GM19467 (cell line): ENCODE data around the gene AGBL1.

Source experiments
- ATAC-seq: cut with Tn5 transposase; IDR thresholded peaks from one replicate; pipeline ENCODE4 v1.9.1; 2021; ENCODE audit warnings: mild to moderate bottlenecking, moderate library complexity; ENCODE audit not compliant: unreplicated experiment

The AGBL1 gene

GRCh38 chr15:86162641-86163040 is 83.0 kb downstream of the AGBL1 start:
- no peak for ATAC-seq

- ATAC-seq, result no peak
Observed at GRCh38 chr15:86163816-86164215, 84.1 kb downstream of the AGBL1 start.

DNA sequence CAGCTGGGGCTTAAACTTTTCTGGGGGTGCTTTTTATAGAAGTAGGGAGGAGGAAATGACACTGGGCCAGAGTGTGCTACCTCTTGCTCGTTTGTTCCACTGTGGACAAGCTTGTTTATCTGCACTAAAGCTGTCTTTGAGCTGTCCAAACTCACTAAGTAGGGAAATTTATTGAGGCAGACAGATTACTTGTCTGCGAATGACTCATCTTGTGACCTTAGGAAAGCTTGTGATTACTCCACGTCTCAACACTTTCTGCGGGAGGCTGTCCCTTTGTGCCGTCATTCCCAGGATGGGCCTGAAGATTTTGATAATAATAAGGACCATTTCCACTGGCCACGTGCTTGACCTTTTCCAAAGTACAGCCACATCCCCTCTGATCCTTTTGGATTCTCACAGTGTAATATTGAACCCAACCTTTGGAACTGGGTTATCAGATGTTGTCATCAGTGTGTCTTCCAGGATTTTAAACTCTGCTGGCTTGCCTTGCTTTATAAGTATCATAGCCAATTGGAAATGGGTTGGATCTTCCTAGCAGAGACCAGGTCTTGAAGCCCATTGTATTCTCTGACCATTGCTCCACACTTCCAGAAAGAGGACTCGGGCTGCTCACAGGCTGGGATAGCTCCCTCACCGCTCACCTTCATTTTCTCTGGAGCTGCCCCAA is 84.7 kb downstream of the AGBL1 start:
- ATAC-seq, result no peak

DNA sequence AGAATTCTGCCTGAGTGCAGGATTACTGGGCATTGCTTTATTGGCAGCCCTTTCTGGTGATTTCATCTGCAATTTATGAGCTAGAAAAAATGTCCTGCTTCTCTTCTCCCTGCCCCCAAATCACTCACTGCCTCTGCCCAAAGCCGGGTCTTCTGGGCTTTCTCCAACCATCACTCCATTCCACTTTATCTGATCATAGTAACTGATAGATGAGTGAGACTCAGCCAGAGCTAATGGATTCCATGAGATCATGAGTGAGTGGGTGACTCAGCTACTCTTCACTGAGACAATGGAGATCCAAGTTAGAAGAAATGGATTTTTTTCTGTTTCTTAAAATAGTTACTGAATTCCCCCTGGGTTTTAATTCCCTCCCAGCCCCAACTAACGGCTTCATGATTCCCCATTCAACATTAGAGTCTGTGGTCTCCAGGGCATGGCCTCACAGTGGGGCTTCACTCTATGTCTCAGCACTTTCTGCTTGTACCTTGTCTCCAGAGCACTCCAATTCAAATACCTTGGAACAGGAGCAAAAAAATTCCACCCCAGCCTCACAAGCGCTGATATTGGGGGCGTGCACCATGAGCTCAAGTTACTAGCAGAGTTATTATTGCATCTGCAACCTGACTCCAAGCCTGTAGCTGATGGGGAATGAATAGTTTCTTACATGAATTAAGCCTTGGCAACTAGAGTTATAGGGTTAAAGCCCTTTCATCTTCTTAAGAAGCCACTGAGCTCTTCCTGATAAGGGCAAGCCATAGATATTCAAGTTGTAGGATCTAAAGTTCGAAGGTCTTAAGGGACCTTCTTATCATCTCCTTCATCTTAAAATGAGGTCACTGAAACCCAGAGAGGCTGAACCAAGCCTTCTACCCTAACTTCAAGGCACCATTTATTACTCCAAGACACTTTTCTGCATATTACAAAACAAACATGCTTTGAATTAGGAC is 85.9 kb downstream of the AGBL1 start:
- ATAC-seq, result no peak

DNA sequence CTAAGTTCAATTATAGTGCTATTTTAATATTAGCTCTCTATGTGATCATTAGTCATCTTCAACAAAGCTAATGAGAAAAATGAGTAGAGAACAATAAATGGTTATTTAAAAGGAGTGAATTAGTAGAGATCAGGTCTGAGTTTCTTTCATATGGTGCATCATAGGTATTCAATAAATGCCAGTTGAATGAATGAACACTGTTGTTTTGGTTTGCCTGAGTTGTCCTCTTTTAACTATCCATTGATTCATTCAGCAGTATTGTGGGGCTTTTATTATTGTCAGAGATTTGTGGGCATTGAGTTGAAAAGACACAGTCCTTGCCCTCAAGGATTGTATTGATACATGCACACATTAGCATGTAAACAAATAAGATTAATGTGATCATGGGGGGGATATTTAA is 88.2 kb downstream of the AGBL1 start:
- ATAC-seq, result no peak

GRCh38 chr15:86178845-86179244 is 99.2 kb downstream of the AGBL1 start:
- ATAC-seq, result no peak

- ATAC-seq, result no peak
Observed at GRCh38 chr15:86183596-86184491, 104.2 kb downstream of the AGBL1 start.

GRCh38 chr15:86193716-86194380 is 114.2 kb downstream of the AGBL1 start:
- no peak for ATAC-seq

DNA sequence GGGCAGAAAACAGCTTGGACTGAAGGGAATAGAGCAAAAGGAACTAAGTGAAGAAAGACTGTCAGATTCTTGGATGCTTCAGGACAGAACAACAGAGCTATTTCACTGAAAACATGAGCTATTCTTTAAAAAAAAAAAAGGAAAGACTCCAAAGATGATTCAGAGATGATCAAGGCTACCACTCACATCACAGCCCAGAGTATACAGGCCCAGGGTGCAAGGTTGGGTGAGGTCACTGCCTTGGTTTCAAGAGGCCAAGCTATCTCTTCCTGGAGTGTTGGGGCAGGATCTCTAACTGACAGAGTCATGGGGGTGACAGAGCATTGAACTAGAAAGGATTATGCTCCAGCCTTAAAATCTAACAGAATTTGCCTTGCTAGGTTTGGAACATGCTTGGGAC is 118.1 kb downstream of the AGBL1 start:
- ATAC-seq, result no peak

- ATAC-seq, result no peak
Observed at GRCh38 chr15:86199467-86200145, 119.9 kb downstream of the AGBL1 start.

GRCh38 chr15:86201313-86202008 is 121.8 kb downstream of the AGBL1 start:
- no peak for ATAC-seq

GRCh38 chr15:86203462-86203861 is 123.8 kb downstream of the AGBL1 start:
- no peak for ATAC-seq

GRCh38 chr15:86205096-86205495 is 125.4 kb downstream of the AGBL1 start:
- no peak for ATAC-seq

- ATAC-seq, result no peak
Observed at GRCh38 chr15:86213420-86213819, 133.7 kb downstream of the AGBL1 start.

DNA sequence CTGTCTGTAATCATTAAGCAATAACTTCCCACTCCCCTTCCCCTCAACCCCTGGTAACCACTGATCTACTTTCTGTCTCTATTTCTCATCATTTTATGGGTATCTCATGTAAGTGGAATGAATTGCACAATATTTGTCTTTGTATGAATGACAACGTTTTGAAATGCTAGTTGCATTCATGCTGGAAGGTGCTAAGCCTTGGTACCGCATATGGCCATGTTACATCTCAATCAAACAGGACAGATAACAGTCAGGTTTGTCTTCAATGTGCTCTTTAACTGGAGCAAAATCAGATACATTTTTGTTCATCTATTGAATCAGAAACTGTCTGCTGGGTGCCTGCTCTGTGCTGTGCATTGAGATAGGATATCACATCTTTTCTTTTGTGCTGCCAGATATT is 134.2 kb downstream of the AGBL1 start:
- ATAC-seq, result no peak

- ATAC-seq, result no peak
Observed at GRCh38 chr15:86221119-86221518, 141.4 kb downstream of the AGBL1 start.

- no peak for ATAC-seq
Observed at GRCh38 chr15:86229306-86229705, 149.6 kb downstream of the AGBL1 start.

DNA sequence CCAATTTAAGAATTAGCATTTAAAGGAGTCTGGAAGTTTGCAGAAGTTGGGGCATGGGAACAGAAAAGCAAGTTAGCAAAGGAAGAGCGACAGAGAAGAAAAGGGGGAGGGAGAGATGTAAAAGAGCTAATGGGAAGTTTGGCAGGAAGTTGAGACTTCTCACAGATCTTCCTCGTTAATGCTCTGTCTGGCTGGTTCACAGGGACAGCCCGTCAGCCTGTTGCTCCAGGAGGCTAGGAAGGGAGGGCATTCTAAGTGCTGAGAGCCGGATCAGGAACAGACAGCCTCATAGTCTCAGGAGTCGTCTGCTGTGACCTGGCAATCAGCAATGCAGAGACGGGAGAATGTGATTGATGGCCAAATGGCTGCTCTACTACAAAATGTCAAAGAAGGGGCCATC is 150.3 kb downstream of the AGBL1 start:
- ATAC-seq, result no peak
